DOHH2 (cell line): ENCODE results near the gene IMMP2L.

Experiments used
- CTCF ChIP-seq: fragments of 200-600 bp; sonication (generic); IDR thresholded peaks from one replicate; pipeline ENCODE4 v1.5.1; 2014; ENCODE audit warnings: antibody characterized with exemption, mild to moderate bottlenecking, low read depth, low read length; ENCODE audit not compliant: poor library complexity, severe bottlenecking
- EZH2phosphoT487 ChIP-seq: fragments of 200-600 bp; sonication (generic); IDR thresholded peaks from 2 replicates; pipeline ENCODE4 v1.6.1; 2017; ENCODE audit warnings: borderline replicate concordance, mild to moderate bottlenecking, antibody characterized with exemption, low read length, moderate library complexity, mixed read lengths

- no peak for TF ChIP-seq CTCF
- no peak for TF ChIP-seq EZH2phosphoT487
Observed at GRCh38 chr7:110867771-110868170, 694.5 kb downstream of the IMMP2L start.
